GM19455 (cell line): ENCODE results near the gene ACAP1.

ENCODE experiments used
- ATAC-seq: cut with Tn5 transposase; IDR thresholded peaks from one replicate; pipeline ENCODE4 v1.9.1; 2021; ENCODE audit not compliant: unreplicated experiment

Gene ACAP1, protein sequence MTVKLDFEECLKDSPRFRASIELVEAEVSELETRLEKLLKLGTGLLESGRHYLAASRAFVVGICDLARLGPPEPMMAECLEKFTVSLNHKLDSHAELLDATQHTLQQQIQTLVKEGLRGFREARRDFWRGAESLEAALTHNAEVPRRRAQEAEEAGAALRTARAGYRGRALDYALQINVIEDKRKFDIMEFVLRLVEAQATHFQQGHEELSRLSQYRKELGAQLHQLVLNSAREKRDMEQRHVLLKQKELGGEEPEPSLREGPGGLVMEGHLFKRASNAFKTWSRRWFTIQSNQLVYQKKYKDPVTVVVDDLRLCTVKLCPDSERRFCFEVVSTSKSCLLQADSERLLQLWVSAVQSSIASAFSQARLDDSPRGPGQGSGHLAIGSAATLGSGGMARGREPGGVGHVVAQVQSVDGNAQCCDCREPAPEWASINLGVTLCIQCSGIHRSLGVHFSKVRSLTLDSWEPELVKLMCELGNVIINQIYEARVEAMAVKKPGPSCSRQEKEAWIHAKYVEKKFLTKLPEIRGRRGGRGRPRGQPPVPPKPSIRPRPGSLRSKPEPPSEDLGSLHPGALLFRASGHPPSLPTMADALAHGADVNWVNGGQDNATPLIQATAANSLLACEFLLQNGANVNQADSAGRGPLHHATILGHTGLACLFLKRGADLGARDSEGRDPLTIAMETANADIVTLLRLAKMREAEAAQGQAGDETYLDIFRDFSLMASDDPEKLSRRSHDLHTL

DNA sequence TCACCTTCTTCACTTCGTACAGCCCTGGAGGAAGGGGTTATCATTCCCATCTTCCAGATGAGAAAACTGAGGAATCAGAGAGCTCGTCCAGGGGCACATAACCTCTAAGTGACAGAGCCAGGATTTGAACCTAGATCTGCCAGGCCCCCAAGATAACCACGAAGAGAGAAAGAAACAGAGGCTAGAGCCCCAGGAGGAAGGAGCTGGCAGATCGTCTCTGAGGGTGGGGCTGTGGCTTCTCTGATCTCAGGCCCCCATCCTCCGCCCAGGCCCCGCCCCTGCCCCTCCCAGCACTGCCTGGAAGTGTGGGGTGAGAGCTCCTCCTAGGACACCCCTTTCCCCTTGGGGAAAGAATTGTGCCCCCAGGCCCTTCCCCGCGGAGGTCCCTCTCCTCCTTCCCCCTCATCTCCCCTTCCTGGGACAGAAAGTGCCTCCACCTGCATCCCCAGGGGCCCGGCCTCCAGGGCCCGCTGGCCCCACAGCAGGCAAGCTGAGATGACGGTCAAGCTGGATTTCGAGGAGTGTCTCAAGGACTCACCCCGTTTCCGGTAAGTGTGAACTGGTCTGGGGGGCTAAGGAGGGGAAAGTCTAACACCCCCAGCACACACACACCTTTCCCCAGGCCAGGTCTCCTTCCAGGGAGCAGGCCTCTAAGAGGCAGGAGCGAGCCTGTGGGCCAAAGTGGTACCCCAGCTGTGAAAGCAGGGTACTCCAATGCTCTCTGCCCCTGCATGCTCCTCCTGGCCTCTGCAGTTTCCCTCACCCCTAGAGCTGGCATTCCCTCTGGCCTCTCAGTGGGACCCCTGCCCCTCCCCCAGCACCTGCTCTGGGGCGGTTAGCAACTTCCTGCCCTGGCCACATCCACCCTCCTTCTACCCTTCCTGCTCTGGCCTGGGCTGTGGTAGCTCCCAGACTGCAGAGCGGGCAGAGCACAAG, at the start of gene ACAP1:
Gene ACAP1, plus strand, starts transcription at position 290 of the 936 bp plus-strand sequence. Its CDS starts 206 bp downstream, at position 496.
- no peak for ATAC-seq

DNA sequence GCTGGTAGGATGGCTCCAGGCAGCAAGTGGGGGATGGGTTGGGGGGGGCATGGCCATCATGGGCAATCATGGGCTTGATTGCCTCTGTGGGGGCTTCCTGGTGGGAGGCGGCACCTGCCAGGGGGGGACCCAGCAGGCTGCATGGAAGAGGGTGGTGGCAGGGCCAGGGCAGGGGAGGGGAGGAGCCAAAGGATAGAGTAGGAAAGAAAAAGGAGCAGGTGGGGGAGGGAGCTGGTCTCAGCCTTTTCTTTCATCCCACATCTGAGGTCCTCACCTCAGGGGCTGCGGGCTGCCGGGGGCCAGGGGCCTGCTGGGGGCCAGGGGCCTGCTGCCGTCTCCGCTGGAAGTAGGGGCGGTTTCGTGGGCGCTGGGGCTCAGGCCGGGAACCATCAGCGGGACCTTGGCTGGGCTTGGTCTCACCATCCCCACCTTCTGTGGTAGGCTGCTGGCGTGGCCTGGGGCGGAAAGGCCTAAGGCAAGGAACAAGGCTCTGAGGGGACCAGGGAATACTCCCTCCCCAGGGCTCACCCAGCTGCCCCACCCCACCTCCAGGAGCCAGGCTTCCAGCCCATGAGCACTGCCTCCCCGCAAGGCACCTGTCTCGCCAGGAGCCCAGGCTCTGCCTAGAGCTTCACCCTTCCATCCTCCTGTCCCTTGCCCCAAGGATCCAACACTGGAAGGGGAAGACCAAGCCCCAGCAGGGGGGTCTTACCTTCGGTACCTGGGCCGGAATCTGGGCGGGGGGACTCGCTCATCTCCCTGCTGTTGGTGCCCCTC, 46.9 kb upstream of the ACAP1 start:
- ATAC-seq, result no peak

DNA sequence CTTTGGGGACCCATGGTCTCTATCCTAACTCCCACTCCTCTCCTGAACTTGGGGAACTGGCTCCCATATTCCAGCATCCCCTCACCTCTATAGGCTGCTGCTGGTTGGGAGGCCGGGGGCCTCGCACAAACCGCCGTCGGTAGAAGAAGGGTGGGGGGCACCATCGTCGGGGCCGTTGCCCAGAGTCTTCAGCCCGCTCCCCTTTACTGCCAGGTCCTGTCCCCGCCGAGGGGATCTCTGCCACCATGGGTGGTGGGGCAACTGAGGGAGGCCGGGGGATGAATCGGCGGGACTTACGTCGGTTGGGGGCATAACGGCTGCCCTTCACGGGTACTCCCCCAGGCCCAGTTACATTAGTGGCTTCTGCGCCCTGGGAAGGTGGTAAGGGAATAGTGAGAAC, 46.2 kb upstream of the ACAP1 start:
- no peak for ATAC-seq

DNA sequence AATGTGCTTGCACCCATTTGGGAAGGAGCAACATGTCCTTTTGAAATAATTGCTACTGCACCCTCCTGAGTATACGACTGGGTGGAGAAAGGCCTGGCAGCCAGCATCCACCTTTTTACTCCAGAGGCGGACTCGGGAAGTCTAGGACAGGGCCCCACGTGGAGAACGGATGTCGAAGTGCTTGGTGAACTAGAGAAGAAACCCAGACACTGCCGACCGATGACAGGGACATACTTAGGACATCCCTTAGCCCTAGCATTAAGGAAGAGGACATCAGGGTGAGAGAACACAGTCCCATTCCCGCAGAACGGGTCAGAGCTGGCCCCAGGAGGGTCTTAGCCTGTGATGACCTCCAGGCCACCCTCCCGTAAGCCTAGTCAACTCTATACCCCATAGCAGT, 45.6 kb upstream of the ACAP1 start:
- no peak for ATAC-seq

DNA sequence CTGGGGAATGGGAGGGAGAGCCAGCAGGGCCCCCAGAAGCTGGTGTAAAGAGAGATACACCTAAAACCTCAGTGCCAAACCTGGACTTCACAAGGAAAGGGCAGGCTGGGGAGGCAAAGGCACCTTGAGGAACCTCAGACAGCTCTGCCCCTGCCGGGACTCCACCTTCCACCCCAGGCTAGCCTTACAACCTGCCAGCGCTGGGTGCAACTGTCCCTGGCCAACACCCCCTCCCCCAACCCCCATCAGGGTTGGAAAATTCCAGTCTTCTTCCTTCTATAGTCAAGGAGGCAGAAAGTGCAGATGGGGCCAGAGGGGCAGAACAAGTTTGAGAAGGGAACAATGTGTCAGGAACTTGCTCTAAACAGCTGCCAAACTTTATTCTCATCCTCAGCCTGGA, 44.1 kb upstream of the ACAP1 start:
- ATAC-seq, result no peak

DNA sequence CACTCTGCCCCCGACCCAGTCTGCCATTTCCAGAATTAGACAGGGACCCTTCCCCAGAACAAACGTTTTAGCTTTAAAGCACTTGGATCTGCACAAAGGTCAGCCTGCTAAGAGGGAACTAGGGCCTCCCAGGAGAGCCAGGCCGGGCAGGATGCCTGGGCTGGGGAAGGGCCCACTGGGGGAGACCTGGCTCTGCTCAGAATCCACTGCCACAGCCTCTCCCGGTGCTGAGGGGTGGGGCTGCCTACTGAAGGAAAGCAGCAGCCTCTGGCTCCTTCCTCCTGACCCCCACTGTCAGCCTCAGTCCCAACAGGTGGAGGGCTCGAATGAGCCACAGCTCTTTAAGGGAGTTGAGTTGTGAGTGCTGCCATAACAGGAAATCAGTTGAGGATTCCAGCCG, 43.6 kb upstream of the ACAP1 start:
- ATAC-seq, result no peak

DNA sequence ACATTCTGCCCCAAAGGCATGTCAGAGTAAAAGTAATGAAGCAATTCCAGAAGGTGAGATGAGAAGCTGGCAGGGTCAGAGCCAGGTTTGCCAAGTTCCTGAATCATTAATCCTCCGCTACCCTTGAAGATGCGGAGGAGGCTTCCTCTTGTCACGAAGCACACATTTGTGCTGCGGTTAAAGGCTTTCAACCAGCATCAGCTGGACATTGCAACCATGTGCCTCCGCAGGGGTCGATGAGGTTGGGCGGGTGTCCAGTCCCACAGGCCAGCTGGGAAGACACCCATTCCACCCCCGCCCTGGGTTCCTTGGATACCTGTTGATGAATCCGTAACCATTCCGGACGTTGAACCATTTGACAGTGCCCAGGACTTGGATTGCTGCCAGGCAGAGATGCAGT, 43.2 kb upstream of the ACAP1 start:
- ATAC-seq, result no peak

DNA sequence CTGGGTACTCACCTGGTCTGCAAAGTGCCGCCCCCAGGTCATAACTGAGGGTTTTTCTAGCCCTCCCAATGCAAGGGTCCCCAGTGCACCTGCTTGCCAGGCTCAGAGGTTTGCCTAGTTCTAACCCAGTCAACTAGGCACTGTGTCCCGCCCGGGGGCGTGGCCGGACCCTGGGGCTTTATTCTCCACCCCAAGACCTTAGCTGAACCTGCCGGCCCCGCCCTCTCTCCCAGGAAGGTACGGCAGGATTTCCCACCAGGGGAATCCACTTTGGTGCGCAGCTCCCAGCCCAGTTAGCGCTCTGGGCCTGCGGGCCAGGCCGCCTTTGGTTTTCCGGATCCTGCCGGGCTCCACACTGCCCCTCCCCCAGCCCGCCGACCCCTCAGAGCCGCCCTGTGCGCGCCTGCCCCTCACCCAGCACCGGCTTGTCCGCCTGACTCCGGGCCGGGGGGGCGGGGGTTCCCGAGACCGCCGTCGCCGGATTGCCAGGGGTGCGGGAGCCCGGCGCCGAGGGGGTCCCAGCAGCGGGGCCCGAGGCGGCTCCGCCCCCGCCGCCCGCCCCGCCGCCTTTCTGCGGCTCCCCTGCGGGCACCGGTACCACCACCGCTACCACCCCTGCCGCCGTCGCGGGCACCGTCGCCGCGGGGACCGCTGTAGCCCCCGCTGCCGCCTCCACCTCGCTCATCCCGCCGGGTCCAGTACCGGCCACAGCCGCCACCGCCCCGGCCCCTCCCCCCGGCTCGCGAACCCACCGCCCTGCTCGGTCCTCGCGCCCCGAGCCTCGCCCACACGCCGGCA, 42.3 kb upstream of the ACAP1 start:
- ATAC-seq, result no peak

DNA sequence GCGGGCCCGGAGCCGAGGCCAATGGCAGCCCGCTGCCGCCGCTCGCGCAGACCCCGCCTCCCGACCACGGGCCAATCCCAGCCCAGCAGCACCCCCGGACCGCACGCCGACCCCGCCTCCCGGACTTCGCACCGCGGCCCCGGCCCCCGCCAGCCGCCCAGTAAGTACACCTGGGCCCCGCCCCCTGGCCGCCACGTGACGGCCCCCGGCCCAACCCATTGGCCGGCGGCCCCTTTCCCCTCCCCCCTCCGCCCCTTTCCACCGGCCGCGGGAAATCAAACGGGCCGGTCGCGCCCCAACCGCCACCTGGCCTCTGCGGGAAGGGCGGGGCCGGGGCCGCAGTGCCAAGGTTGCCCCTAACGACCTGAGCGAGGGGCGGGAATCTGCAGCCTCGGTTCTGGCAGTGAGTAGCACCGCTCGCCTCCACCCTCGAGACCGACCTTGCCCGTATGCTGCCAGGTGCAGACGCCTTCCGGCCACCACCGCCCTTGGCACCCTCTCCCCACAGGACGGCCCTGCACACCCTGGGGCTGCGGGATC, 41.6 kb upstream of the ACAP1 start, which contains the start of gene YBX2:
Gene YBX2, minus strand, starts transcription at position 26 of the 540 bp plus-strand sequence. CDS start 139 bp downstream, outside the sequence.
- ATAC-seq, result no peak

DNA sequence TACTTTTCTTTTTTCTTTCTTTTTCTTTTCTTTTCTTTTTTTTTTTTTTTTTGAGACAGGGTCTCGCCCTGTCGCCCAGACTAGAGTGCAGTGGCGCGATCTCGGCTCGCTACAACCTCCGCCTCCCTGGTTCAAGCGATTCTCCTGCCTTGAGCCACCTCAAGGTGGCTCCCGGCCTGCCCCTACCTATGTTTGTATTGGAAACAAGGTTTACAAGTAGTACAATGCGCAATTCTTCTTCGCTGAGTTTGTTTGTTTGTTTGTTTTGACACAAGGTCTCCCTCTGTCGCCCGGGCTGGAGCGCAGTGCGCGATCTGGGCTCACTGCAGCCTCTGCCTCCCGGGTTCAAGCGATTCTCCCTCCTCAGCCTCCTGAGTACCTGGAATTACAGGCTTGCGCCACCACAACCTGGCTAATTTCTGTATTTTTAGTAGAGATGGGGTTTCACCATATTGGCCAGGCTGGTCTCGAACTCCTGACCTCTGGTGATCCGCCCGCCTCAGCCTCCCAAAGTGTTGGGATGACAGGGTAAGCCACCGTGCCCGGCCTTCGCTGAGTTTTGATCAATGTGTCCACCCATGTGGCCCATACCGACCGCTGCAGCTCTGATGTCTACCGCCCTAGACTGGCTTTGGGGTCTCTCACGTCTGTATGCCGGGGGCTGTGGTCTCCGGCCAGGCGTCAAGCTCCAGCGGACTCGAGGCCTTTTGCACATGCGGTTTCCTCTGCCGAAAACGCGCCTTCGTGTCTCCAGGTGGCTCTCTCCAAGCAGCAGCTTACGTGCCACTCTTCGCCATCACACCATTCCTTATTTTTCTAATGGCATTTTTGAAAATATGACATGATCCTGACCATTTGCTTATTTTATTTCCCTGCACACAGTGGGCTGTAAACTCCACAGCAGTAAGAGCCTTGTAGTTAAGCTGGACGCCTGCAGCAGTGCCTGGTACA, 40.8 kb upstream of the ACAP1 start:
- no peak for ATAC-seq

DNA sequence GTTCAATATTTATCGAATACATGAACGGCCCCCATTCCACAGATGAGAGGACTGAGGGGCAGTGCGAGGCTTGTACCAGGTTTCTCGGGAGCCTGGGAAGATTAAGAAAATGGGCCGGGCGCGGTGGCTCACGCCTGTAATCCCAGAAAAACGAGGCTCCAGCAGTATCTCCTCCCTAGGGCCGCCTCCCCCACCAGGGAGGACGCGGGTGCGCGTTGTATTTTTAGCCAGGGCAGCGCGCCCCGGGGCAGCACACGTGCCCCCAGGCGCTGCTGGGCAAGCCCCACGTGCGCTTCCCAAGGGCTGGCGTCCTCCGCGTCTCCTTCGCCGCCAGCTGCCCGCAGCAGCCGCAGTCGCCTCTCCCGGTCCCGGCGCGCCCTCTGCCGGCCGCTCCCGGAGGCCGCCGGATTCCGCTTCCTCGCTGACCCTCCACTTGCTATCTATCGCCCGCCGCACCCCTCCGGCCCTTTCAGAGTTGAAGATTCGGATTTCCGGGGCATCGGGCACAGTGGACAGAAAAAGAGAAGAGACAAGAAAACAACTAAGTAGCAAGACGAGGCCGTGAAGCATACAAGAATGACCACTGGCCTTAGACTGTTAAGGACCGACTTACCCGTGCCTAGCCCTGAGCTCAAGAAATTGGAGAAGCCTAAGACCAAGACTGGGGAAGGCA, 40.0 kb upstream of the ACAP1 start:
- ATAC-seq, result no peak

DNA sequence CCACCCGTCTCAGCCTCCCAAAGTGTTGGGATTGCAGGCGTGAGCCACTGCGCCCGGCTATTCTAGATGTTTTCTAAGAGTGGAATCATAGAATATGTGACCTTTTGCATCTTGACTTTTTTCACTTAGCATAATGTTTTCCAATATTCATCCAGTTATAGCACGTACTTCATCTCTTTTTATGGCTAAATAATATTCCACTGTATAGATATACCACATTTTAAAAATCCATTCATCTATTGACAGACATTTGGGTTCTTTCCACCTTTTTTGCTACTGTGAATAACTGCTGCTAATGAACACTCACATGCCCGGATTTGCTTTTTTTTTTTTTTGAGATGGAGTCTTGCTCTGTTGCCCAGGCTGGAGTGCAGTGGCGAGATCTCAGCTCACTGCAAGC, 32.1 kb upstream of the ACAP1 start:
- no peak for ATAC-seq

DNA sequence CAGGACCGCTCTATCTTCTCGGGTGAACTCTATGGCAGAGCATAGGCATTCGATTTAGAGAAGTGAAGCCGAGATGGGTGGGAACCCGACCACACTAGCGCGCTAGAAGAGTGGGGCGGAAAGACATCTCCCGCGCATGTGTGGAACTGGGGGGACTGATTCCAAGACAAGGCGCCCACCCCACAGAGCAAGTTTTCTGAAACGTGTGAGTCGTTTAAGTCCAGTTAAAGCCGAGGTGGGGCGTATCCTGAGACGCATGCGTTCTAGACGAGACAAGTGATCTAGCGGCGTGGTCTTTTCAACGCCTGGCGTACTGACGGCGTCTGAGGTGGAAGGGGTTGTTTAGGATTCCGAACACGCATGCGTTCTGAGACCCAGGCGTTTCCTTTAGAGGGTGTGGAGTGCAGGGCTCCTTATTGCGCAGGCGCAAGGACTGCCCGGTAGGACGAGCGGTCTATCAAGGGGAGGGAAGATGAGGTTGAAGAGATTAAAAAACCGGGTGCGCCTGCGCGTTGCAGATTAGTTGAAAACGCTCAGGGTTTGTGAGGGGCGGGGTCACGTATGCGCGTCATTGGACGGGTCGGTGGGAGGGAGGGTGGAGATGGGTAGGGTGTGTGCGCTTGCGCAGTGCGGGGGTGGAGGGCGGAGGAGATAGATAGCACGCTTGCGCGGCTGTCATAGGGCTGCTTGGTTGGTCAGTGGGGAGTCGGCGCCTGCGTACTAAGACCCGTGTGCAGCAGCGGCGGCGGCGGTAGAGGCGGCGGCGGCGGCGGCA, 29.2 kb upstream of the ACAP1 start, which contains the start of gene EIF5A:
Gene EIF5A, plus strand, starts transcription at position 718 of the 775 bp plus-strand sequence. CDS start 2,008 bp downstream, outside the sequence.
- ATAC-seq, result peak; percentile 61

DNA sequence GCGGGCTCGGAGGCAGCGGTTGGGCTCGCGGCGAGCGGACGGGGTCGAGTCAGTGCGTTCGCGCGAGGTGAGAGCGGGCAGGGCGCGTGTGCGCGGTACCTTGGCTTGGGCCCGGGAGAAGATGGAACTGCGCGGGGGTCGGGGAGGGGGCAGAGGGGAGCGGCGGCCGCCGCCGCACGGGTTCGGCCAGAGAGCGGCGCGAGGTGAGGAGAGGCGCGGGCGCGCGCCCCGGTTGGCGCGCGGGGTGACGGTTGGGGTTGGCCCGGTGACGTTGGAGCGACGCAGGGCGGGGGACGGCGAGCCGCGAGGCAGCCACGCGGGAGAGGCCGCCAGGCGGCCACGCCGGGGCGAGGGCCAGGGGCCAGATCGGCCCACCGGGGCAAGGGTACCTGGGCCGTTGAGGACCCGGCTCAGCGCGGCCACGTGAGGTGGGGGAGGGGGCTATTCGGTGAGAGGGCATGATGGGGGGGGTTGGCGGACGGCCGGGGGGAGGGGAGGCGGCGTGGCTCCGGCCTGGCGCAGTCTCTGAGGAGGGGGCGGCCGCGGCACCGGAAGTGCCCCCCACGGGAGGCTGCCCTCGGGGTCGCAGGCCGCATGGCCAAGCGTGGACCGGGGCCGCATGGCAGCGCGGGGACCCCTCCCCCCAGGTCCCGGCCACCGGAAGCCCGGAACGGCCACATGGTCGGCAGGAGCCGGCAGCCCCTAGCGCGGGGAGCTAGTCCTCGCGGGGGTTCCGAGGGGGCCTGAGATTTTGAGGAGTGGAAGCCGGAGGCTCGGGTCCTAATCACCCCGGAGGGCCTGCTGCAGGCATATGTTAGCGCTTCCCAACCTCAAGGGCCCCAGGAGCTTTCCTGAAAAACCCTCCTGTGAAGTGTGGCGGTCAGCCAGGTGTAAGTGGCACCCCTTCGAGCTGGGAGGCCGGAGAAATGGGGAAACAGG, 28.4 kb upstream of the ACAP1 start:
- peak; percentile 1 for ATAC-seq

DNA sequence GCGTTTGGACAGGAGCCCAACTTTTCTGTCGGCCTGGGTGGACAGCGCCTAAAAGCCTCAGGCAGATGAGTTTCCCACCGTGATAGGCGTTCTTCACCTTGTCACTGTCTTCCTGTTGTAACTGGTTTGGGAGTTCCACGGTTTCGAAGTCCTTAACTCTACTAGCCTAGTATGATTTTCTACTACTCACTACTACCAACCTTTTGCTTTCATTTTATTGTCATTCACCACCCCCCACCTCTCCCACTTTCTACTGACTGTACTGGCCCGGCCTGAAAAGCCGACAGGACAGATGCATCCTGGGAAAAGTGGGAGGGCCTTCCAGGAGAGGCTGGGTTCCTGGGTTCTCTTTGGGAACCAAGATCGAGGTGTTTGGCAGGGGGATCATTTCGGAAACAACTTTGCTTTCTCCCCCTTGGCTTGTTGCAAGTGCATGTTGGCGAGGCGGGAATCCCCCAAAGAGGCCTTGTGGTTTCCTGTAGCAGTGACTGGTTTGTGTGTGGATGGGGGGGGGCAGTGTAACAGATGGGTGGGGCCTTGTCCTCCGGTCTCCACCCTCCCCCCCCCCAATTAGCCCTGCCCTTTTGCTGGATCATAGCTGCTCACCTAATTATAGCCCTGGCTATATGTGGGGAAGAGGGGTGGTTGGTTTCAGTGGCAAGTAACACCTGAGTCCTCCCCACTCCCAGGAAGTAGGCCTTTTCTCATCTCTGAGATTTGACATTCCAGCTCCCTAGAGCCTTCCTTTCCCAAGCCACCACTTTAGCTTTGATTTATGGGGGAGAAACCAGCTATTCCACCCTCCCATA, 27.5 kb upstream of the ACAP1 start:
- no peak for ATAC-seq
